Measurements from ENCODE around the gene NOL3. TPM values are rescaled to one million over a fixed set of nuclear protein-coding genes. Genes with fewer than 3 reads are reported as not detected.

The NOL3 gene
- polyA plus RNA-seq, 2 donors: 36.7 to 59.0 TPM

DNA sequence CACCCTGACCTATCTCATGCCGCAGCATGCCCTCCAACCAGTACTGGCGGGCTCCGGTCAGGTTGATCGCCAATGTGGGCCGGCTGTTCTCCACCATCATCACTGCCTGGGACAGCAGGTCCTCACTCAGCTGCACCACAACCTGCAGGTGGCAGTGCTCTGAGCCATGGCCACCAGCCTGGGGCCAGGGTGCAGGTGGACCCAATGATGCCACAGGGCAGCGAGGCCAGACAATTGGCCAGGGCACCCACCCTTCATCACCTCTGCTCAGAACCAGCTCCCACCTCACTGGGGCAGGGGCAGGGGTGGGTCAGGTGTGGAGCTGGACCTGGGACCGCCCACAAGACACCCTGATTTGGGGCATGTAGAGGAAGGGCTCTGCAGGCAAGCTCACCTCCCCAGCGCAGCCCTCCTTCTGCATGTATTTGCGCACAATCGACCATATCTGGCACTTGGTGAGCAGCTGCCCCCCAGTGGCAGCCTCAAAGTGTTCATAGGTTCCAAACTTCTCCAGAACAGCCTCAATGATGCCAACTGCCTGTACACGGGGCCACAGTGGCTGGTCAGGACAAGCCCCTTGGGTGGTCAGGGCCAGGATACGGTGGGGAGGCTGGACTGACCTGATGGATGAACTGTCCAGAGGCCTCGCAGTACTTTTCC, 9.2 kb downstream of the NOL3 start:
- Histone ChIP-seq H3K4me3 (ENCODE audit: low read depth in 1 of 2, low read length in 2 of 2) (no peak overlapping the region), H3K4me1 (ENCODE audit: control insufficient read depth in 2 of 2, insufficient read depth in 2 of 2, low read length in 1 of 2) (peaks cover 9 to 35% of the 10 kb centered on the region in 2 donors), H3K27me3 (ENCODE audit: control insufficient read depth in 1 of 2, insufficient read depth in 2 of 2, low read length in 2 of 2) (no peaks in the 10 kb centered on the region), H3K27ac (ENCODE audit: low read depth in 2 of 2, low read length in 1 of 2) (peak overlapping the region; percentile 83 to 89), H3K9me3 (ENCODE audit: control insufficient read depth in 2 of 2, insufficient read depth in 1 of 2, low read depth in 1 of 2, low read length in 1 of 2) (no peaks in the 10 kb centered on the region), H3K36me3 (ENCODE audit: control insufficient read depth in 2 of 2, insufficient read depth in 2 of 2, low read length in 1 of 2) (peaks cover 0 to 3% of the 10 kb centered on the region in 2 donors)
- 70 to 77% methylated on average over 13 of the region's 13 CpGs for WGBS, 2 donors

DNA sequence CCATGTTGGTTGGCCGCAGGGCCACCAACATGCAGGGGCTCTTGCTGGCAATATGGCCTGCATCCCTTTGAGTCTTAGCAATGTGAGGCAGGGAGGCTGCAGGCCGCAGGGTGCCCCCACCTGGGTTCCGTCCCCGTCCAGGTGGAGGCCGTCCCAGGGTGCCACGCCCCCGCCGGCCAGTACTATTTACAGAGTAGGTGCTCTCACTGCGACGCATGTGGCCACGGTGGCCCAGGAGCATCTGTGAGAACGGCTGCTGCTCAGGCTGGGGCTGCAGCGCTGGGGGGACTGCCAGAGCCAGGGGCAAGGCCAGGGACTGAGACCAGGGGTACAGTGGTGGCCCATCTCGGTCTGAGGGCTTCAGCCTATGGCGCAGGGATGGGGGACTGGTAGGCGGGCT, 9.8 kb downstream of the NOL3 start:
- Histone ChIP-seq H3K9me3 (ENCODE audit: control insufficient read depth in 2 of 2, insufficient read depth in 1 of 2, low read depth in 1 of 2, low read length in 1 of 2) (no peaks in the 10 kb centered on the region), H3K27ac (ENCODE audit: low read depth in 2 of 2, low read length in 1 of 2) (no peak overlapping the region), H3K36me3 (ENCODE audit: control insufficient read depth in 2 of 2, insufficient read depth in 2 of 2, low read length in 1 of 2) (peaks cover 0 to 3% of the 10 kb centered on the region in 2 donors), H3K27me3 (ENCODE audit: control insufficient read depth in 1 of 2, insufficient read depth in 2 of 2, low read length in 2 of 2) (no peaks in the 10 kb centered on the region), H3K4me1 (ENCODE audit: control insufficient read depth in 2 of 2, insufficient read depth in 2 of 2, low read length in 1 of 2) (peaks cover 10 to 36% of the 10 kb centered on the region in 2 donors), H3K4me3 (ENCODE audit: low read depth in 1 of 2, low read length in 2 of 2) (no peak overlapping the region)
- WGBS, 2 donors: 88 to 92% methylated on average over 16 of the region's 16 CpGs

DNA sequence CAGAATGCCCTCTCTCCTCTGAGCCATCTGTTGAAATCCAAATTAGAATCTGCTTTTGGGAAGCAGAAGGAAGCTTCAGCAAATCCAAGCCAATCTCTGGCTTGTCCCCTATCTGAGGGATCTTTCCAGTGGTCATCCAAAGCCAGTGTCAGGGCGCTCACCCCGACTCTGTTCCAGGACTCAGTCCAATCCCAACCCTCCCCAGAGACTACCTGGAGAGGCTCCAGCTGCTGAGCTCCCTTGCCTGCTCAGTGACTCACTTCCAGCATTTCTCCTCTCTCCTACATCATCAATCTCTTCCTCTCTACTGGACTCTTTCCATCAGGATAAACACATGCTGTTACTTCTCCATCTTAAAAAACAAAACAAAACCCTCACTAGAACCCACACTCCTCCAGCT, 11.0 kb downstream of the NOL3 start:
- Histone ChIP-seq H3K9me3 (ENCODE audit: control insufficient read depth in 2 of 2, insufficient read depth in 1 of 2, low read depth in 1 of 2, low read length in 1 of 2) (no peaks in the 10 kb centered on the region), H3K4me1 (ENCODE audit: control insufficient read depth in 2 of 2, insufficient read depth in 2 of 2, low read length in 1 of 2) (peaks cover 12 to 35% of the 10 kb centered on the region in 2 donors), H3K36me3 (ENCODE audit: control insufficient read depth in 2 of 2, insufficient read depth in 2 of 2, low read length in 1 of 2) (no peaks in the 10 kb centered on the region), H3K27me3 (ENCODE audit: control insufficient read depth in 1 of 2, insufficient read depth in 2 of 2, low read length in 2 of 2) (no peaks in the 10 kb centered on the region), H3K27ac (ENCODE audit: low read depth in 2 of 2, low read length in 1 of 2) (peak overlapping the region; percentile 41 to 44), H3K4me3 (ENCODE audit: low read depth in 1 of 2, low read length in 2 of 2) (no peak overlapping the region)
- WGBS, 2 donors: 29 to 30% methylated on average over 2 of the region's 2 CpGs

DNA sequence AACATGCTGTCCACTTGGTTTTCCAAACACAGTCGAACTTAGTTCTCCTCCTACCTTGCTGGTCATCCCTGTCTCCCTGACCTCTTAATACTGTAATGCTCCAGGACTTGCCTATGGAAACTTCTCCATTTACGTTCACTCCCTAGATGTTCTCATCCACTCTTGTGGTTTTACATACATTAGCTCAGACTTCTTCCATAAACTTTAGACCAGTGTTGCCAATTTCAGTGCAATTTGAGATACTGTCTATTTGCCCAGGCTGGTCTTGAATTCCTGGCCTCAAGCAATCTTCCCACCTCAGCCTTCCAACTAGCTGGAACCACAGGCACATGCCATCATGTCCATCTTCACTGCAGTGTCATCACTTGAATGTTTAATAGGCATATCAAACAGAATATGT, 11.9 kb downstream of the NOL3 start:
- H3K4me1 ChIP-seq (ENCODE audit: control insufficient read depth in 2 of 2, insufficient read depth in 2 of 2, low read length in 1 of 2): peaks cover 12 to 35% of the 10 kb centered on the region in 2 donors
- no peak overlapping the region for H3K27ac ChIP-seq (ENCODE audit: low read depth in 2 of 2, low read length in 1 of 2)
- 81 to 95% methylated on average over 2 of the region's 2 CpGs for WGBS, 2 donors
- no peaks in the 10 kb centered on the region for H3K27me3 ChIP-seq (ENCODE audit: control insufficient read depth in 1 of 2, insufficient read depth in 2 of 2, low read length in 2 of 2)
- H3K4me3 ChIP-seq (ENCODE audit: low read depth in 1 of 2, low read length in 2 of 2): no peak overlapping the region
- no peaks in the 10 kb centered on the region for H3K36me3 ChIP-seq (ENCODE audit: control insufficient read depth in 2 of 2, insufficient read depth in 2 of 2, low read length in 1 of 2)
- H3K9me3 ChIP-seq (ENCODE audit: control insufficient read depth in 2 of 2, insufficient read depth in 1 of 2, low read depth in 1 of 2, low read length in 1 of 2): no peaks in the 10 kb centered on the region

DNA sequence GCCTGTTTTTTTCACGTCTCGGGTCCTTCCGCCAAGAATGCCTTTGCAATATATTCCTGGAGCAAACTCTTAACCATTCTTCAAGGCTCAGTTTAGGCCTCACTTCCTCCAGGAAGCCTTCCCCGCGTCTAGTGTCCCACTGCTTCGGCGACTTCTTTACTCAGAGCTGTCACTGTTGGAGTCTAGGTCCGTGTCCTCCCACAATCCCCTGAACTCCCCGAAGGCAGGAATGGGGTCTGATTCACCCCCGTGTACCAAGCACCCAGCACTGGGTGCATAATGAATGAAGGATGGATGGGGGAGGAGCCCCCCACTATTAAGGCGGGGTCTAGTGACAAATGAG, 12.9 kb downstream of the NOL3 start:
- Histone ChIP-seq H3K27ac (ENCODE audit: low read depth in 2 of 2, low read length in 1 of 2) (peak overlapping the region; percentile 97 to 99), H3K9me3 (ENCODE audit: control insufficient read depth in 2 of 2, insufficient read depth in 1 of 2, low read depth in 1 of 2, low read length in 1 of 2) (no peaks in the 10 kb centered on the region), H3K36me3 (ENCODE audit: control insufficient read depth in 2 of 2, insufficient read depth in 2 of 2, low read length in 1 of 2) (no peaks in the 10 kb centered on the region), H3K4me3 (ENCODE audit: low read depth in 1 of 2, low read length in 2 of 2) (peak overlapping the region; percentile 60 to 91), H3K27me3 (ENCODE audit: control insufficient read depth in 1 of 2, insufficient read depth in 2 of 2, low read length in 2 of 2) (no peaks in the 10 kb centered on the region), H3K4me1 (ENCODE audit: control insufficient read depth in 2 of 2, insufficient read depth in 2 of 2, low read length in 1 of 2) (peaks cover 9 to 27% of the 10 kb centered on the region in 2 donors)
- 7 to 10% methylated on average over 11 of the region's 11 CpGs for WGBS, 2 donors

DNA sequence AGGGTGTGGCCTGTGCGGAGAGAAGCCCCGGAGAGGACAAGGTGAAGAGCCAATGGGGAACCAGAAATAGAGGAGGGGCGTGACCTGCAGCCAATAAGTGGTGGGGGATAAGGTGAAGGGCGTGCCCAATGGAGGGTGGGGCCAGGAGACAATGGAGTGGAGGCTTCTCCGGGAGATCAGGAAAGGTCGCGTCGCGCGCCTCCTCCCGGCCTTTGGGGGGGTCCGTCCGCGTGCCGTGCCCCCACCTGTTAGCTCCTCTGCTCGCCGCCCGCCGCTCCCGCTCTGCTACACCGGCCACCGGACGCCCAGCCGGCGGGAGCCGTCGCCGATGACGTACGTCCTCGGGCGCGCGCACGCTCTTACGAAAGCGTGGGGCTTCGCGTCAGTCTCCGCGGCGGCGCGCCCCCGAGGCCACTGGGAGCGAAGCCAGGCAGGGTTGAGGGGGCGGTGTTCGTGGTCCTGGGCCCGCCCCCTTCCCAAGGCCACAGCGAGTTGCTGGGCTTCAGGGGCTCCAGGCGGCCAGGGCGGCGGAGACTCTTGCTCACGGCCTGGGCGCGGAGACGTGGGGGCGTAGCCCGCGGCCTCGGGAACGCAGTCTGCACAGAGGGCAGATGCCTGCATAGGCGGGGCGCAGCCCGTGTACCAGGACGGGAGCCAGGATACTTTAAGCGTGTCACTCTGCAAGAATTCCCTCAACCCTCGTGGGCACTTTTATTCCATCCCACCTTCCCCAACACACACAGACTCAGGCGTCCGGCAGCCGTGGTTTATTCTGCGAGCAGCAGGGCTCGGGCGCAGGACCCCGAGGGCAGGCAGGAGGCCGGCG, 13.5 kb downstream of the NOL3 start, which contains the start of gene MATCAP1:
Gene MATCAP1 (minus strand): TSS at position 337 of the 826 bp plus-strand sequence. CDS start 3,353 bp downstream, outside the sequence.
- Histone ChIP-seq H3K4me1 (ENCODE audit: control insufficient read depth in 2 of 2, insufficient read depth in 2 of 2, low read length in 1 of 2) (peaks cover 9 to 21% of the 10 kb centered on the region in 2 donors), H3K27me3 (ENCODE audit: control insufficient read depth in 1 of 2, insufficient read depth in 2 of 2, low read length in 2 of 2) (no peaks in the 10 kb centered on the region), H3K36me3 (ENCODE audit: control insufficient read depth in 2 of 2, insufficient read depth in 2 of 2, low read length in 1 of 2) (no peaks in the 10 kb centered on the region), H3K27ac (ENCODE audit: low read depth in 2 of 2, low read length in 1 of 2) (peak within 1 kb of the TSS; percentile 97 to 99), H3K4me3 (ENCODE audit: low read depth in 1 of 2, low read length in 2 of 2) (peak within 1 kb of the TSS; percentile 60 to 91), H3K9me3 (ENCODE audit: control insufficient read depth in 2 of 2, insufficient read depth in 1 of 2, low read depth in 1 of 2, low read length in 1 of 2) (no peaks in the 10 kb centered on the region)
- 0% methylated on average over 69 to 77 of the region's 77 CpGs for WGBS, 2 donors

DNA sequence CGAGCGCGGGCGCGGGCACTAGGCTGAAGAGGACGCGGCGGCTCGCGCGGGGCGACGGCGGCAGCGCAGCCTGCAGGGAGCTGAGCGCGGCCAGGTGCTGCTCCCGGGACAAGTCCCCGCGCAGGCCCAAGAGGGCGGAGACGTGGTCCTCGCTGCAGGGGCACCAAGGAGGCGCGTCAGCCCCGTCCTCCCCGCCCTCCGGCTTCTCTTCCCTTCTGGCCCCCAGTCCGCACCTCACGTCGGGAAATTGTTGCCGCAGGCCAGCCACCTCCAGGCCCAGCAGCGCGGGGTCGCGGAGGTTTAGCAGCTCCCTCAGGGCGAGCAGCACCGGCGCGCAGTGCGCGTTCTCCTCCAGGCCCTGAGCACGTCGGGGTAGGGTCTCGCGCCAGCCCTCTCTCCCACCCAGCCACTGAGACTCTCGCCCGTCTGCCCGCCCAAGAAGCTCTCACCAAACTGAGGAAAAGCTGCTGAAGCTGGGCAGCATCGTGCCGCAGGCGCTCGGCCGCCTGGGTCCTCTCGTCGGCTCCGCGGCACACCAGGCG, 14.2 kb downstream of the NOL3 start:
- Histone ChIP-seq H3K4me3 (ENCODE audit: low read depth in 1 of 2, low read length in 2 of 2) (peak overlapping the region; percentile 60 to 91), H3K27me3 (ENCODE audit: control insufficient read depth in 1 of 2, insufficient read depth in 2 of 2, low read length in 2 of 2) (no peaks in the 10 kb centered on the region), H3K4me1 (ENCODE audit: control insufficient read depth in 2 of 2, insufficient read depth in 2 of 2, low read length in 1 of 2) (peaks cover 9 to 16% of the 10 kb centered on the region in 2 donors), H3K36me3 (ENCODE audit: control insufficient read depth in 2 of 2, insufficient read depth in 2 of 2, low read length in 1 of 2) (no peaks in the 10 kb centered on the region), H3K9me3 (ENCODE audit: control insufficient read depth in 2 of 2, insufficient read depth in 1 of 2, low read depth in 1 of 2, low read length in 1 of 2) (no peaks in the 10 kb centered on the region), H3K27ac (ENCODE audit: low read depth in 2 of 2, low read length in 1 of 2) (peak overlapping the region; percentile 97 to 99)
- WGBS, 2 donors: 5 to 7% methylated on average over 45 to 59 of the region's 59 CpGs

DNA sequence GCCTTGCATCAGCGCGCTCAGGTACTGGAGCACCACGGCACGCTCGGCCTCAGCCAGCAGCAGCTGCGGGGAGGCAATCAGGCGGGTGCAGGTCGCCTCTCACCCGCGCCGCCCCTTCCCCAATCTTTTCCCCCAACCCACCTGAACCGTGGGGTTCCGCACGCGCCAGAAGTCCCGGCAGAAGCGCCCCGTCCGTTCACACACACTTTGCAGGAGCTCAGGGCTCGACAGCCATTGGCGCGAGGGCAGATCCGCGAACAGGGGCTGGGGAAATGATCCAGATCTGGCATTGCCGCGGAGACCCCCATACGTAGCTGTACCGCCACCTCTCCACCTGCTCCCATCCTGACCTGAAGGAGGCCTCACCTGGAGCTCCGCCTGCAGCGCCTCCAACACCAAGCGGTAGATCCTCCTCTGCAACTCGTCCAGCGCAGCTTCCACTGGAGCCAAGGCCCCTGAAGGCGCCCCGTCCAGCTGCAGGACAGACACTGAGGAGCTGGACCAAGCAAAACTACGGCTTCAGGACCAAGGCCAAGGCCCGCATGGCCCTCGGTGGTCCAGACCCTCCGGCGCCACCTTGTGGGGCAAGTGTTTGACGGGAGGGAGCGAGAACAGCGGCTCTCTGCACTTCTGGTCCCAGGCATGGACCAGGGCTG, 14.8 kb downstream of the NOL3 start:
- Histone ChIP-seq H3K27me3 (ENCODE audit: control insufficient read depth in 1 of 2, insufficient read depth in 2 of 2, low read length in 2 of 2) (no peaks in the 10 kb centered on the region), H3K27ac (ENCODE audit: low read depth in 2 of 2, low read length in 1 of 2) (peak overlapping the region in 1 of 2 donors; percentile 36), H3K9me3 (ENCODE audit: control insufficient read depth in 2 of 2, insufficient read depth in 1 of 2, low read depth in 1 of 2, low read length in 1 of 2) (no peaks in the 10 kb centered on the region), H3K36me3 (ENCODE audit: control insufficient read depth in 2 of 2, insufficient read depth in 2 of 2, low read length in 1 of 2) (no peaks in the 10 kb centered on the region), H3K4me3 (ENCODE audit: low read depth in 1 of 2, low read length in 2 of 2) (peak overlapping the region; percentile 60 to 91), H3K4me1 (ENCODE audit: control insufficient read depth in 2 of 2, insufficient read depth in 2 of 2, low read length in 1 of 2) (peaks cover 9 to 15% of the 10 kb centered on the region in 2 donors)
- WGBS, 2 donors: 10 to 14% methylated on average over 42 to 43 of the region's 43 CpGs

DNA sequence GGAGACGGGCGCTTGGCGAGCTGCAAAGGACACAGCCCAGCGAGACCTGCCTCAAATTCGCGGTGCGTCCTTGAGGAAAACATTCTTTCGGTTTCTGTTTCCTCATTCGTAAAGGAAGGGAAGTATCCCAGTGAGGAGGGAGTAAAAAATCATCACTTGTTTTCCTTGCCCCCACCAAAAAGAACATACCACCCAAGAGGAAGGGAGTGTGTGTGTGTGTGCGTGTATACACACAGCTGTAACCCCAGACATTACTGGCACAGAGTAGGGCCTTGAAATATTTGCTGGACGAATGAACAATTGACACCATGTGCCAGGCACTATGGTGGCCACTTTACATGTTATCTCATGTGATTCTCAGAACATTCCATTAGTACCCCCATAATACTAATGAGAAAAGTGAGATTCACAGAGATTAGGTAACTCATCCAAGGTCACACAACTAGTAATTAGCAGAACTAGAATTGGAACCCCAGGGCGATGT, 15.4 kb downstream of the NOL3 start:
- WGBS, 2 donors: 9 to 12% methylated on average over 12 of the region's 12 CpGs
- Histone ChIP-seq H3K27ac (ENCODE audit: low read depth in 2 of 2, low read length in 1 of 2) (peak overlapping the region in 1 of 2 donors; percentile 36), H3K4me3 (ENCODE audit: low read depth in 1 of 2, low read length in 2 of 2) (peak overlapping the region in 1 of 2 donors; percentile 60), H3K27me3 (ENCODE audit: control insufficient read depth in 1 of 2, insufficient read depth in 2 of 2, low read length in 2 of 2) (no peaks in the 10 kb centered on the region), H3K4me1 (ENCODE audit: control insufficient read depth in 2 of 2, insufficient read depth in 2 of 2, low read length in 1 of 2) (peaks cover 9 to 15% of the 10 kb centered on the region in 2 donors), H3K36me3 (ENCODE audit: control insufficient read depth in 2 of 2, insufficient read depth in 2 of 2, low read length in 1 of 2) (no peaks in the 10 kb centered on the region), H3K9me3 (ENCODE audit: control insufficient read depth in 2 of 2, insufficient read depth in 1 of 2, low read depth in 1 of 2, low read length in 1 of 2) (no peaks in the 10 kb centered on the region)

Measured in esophagus (tissue), 2 donors.